Temporal lobe (tissue), 1 donor: ENCODE measurements around the gene DYNLT2. TPM values are rescaled to one million over a fixed set of nuclear protein-coding genes. Genes with fewer than 3 reads are reported as not detected.

ENCODE experiments used
- total RNA-seq: library from RNA; depleted of rRNA; stranded (reverse); fragments of >200 nt; gene quantifications from one replicate; pipeline ENCODE4 v1.2.3, GENCODE V29; 2014

The DYNLT2 gene
- total RNA-seq, 1 donor from 2014 or later = 3.2 TPM

Other genes starting within 250 kb of the DYNLT2 start
- gene WDR27, start 49.5 kb downstream of the DYNLT2 start, total RNA-seq = 23.1 TPM
- 15.7 TPM for gene C6orf120, start 49.4 kb downstream of the DYNLT2 start, total RNA-seq
- 30.2 TPM for gene PHF10, start 27.1 kb downstream of the DYNLT2 start, total RNA-seq
- gene ERMARD, start 50 bp upstream of the DYNLT2 start, total RNA-seq = 18.9 TPM